Activated CD4-positive, alpha-beta T cell treated with anti-CD3 and anti-CD28 coated beads, Interleukin-2, Interleukin-6, amounts not matched to agents 100 ng/mL and 50 ng/mL, durations not matched to agents 16 hours and 8 hours (primary cell): ENCODE measurements around the gene INSYN1.
"Not testable (repeated sequence)": the region's sequence is repeated elsewhere in the genome, so short reads cannot be mapped to it uniquely, and the experiment has no call there.

Source experiments
- DNase-seq: peaks from one replicate; pipeline ENCODE4 v3.0.0-alpha.2; 2020

INSYN1 gene

DNA sequence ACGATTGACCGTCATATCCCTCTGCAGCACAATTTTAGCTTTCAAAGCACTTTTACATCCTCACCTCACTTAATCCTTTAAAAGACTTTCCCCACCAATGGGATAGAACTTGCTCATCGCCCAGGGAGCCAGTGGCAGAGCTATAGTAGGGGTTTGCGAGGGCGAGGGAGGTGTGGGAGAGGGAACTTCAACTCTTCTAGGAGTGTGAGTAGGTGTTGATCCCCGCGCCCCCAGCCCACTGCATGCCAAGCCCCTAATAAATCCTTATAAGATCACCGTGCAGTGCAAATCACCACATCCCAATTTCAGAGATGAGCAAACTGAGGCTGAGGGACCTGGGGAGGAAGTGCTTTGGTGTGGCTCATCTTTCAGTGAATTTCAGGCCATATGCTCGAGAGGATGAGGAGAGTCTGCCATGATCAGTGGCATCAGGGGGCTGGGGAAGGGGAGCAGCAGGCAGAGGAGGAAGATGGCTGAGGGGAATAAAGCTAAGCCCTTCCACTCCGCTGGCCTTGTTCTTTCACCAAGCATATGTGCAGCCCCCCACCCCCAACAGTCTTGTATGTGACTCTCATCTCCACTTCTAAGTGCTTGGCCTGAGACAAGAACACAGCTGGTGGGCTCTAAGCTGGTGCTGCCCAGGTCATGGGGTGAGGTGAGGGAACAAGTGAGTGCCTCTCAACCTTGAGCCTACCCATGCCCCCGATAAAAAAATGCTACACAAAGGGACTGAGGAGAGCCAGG, 5.1 kb downstream of the INSYN1 start:
- no peak for DNase-seq

DNA sequence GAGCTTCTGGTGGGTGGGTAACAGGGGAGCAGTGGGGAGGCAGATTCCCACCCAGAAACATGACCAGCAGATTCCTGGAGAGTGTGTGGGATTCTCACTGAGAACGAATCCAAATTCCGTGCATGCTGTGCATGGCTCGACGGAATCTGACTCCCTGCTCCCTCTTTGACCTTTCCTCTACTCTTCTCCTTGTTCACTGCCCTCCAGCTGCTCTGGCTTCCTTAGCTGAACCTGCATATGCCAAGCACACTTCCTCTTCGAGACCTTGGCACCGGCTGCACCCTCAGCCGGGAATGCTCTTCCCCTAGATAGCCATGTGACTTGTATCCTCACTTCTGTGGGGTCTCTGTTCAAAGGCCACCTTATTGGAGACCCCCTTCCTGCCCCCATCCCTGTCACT, 6.3 kb downstream of the INSYN1 start:
- no peak for DNase-seq

DNA sequence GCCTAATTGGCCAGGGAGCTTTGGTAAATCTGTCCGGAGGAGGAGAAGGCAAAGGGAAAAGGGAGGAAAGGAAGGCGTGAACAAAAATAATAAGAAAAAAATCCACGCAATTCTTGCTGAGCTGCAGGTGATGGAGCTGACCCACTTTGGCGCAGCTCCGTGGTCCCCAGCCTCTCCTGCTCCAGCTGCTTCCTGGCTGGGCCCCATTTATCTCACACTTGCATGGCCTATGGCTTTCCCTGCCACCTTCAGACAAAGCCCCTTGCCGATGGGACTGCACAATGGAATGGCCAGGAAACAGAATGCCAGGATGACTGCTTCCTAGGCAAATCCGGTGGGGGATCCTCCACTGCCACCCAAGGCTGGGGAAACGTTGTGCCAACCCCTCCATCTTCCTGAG, 6.9 kb downstream of the INSYN1 start:
- DNase-seq, result no peak

DNA sequence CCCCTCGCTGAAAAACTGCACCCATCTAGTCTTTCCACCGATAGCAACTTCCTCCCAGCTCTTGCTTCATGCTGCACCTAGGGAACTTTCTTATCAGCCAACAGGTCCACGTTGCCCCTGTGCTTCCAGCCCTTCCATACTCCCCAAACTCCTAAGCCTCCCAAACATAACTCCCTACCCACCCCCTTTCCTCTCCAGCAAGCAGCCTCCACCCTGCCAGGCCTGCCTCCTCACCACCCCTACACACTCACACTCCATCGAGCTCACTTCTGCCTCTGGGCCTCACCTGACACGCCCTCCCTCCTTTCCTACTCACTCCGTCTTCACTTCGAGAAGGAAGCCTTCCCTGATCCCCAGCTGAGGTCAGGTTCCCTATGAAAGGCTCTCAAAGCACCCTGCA, 8.1 kb downstream of the INSYN1 start:
- DNase-seq, result no peak

DNA sequence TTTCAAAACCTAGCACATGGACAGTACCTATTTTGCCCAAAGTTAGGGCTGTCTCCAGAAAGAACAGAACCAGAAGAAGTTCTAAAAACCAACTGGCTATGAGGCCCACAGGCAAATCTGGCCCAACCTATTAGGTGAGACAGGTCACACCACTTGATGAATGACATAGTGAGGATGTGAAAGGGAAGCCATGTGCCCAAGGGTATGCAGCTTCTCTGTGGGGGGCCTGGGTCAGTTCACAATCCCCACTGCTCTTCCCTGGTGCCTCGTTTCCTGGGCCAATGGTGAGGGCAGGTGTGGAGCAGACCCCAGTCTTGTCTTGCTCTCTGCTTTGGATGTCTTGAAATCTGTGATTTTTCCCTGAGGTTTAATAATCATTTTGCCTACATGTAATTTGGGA, 8.9 kb downstream of the INSYN1 start:
- DNase-seq, result no peak

DNA sequence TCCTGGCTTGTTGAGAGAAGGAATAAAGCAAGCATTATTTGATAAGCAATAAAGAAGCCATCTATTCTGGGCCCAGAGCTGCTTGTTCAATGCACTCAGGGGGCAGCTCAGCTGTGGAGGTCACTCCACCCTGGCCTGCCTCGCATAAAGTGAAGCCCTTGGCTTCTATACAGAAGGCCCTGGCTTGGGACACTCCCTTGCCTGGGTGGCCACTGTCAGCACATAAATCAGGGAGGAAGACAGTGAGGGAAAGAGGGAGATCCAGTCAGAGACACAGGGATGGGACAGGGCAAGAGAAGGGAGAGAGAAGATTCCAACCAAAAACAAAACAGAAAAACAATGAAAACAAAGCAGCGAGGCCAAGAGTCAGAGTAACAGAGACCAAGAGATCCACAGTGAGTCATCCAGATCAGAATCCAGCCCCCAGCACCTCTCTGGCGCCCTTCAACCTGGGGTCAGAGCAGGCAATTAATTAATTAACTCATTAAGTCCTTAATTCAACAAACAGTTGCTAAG, 11.8 kb downstream of the INSYN1 start:
- no peak for DNase-seq

DNA sequence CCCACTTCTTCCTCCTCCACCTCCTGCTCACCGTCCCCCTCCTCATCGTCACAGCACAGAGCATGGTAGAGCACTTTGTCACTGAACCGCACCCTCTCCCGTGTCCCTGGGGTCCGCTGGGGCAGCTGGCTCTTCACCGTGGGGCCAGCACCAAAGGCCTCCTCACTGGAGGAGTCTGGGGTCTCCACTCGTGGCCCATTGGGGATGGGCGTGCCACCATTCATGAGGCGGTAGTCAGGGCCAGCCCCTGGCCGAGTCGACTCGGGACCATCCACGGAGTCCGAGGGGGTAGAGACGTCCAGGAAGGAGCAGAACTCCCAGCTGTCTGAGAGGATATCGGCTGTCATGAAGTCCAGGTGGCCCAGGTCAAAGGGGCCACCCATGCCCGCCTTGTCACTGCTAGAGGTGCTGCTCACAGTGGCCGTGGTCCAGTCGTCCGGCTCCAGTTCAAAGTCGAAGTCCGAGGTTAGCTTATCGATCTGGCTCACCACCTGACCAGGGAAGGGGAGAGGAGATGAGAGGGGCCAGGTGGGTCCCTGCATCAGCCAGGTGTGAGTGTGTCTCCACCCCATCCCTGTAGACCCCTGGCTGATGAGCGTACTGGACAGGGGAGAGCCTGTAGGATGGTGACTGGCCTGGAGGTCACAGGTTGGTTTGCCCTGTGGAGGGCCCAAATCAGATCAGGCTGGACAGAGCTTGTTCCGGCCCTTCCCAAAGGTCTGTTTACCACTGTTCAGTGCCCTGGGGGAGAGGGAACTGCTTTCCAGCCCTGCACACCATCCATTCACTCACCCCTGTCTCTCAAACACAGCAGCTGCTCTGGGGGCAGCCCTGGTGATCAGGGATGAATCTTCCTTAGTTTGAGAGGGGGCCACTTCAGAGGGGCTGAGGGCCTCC, 12.8 kb downstream of the INSYN1 start:
- no peak for DNase-seq

DNA sequence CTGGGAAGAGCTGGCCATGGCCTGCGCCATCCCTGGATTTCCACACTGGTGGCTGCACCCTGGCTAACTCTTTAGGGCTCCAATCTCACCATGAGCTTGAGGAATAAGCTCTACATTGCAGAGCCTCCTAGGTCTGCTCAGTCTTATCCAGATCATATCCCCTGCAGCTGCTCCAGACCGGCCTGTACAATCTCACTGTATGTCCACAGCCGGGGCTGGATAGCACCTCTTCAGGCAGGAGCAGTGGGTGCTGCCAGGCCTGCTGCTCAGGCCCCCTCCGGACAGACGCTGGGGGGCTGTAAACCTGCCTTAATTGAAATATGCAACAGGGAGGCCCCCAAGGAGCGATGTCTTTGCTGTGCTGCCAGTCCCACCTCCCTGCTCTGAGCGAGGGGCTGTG, 15.6 kb downstream of the INSYN1 start:
- DNase-seq, result no peak

DNA sequence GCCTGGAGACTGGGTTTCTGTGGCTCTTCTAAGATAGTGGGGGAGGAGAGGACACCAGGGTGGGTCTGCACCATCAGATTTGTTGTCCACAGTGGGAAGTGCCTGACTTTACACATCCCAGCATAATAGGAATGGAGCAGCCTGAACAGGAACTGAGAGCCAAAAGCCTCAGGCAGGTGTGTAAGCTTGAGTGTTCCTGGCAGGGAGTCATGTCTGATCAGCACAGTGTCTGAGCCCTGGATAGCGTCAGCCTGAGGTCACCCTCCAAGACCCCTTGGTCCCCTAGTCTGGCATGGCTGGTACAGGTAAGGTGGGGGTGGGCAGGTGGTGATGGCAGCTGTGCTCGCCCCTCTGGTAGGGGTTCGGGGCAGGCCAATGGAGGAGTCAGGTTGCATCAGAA, 20.2 kb downstream of the INSYN1 start:
- DNase-seq, result no peak

DNA sequence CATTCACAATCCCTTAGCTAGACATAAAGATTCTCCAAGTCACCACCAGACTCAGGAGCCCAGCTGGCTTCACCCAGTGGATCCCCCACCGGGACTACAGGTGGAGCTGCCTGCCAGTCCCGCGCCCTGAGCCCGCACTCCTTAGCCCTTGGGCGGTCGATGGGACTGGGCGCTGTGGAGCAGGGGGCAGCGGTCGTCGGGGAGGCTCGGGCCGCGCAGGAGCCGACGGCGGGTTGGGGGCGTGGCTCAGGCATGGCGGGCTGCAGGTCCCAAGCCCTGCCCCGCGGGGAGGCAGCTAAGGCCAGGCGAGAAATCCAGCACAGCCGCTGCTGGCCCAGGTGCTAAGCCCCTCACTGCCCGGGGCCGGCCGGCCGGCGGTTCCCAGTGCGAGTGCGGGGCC, 21.1 kb downstream of the INSYN1 start:
- not testable (repeated sequence) for DNase-seq

DNA sequence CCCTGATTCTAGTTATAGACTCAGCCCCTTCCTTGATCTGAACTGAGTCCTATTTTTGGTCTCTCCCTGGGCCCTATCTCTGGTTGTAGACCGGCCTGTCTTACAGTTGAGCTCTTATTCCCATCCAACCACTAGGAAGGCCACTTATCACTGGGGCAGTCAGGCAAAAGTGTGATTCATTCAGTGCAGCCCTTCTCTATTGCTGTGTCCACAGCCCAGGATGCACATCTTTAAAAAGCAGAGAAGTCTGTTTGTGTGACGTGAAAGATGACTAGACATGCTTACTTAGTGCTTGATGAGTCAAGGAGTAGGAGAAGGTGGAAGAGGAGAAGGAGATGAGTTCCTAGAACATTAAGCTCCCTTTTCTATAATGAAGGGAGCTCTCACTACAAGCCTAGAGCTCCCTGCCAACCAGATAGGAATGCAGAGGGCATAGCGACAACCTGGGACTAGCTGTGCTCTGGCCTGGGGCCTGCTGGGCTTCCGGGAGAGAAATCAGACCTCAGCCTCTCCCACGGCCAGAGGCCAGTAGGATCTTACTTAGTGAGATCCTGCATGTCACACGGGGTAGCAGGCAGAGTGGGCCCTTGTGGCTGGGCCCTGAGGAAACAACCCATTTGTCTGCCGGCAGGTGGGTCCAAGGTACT, 25.7 kb downstream of the INSYN1 start:
- no peak for DNase-seq

DNA sequence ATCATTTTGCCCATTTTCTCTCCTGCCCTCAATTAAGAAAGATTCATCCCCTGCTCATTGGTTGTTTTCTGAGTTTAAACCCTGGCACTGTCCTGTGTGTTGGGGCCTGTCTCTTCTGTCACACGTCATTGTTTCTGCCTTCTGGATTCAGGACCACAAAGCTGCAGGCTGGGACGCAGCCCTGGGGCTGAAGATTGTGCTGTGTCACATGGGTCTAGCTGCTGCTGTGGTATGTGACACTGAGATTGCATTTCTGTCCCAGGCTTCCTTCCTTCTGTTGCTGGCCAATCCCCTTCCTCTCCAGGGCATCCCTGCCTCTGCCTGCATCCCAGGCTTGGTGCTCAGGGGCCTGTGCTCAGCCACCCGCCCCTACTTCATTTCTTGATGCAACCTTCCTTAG, 28.9 kb downstream of the INSYN1 start:
- DNase-seq, result no peak

DNA sequence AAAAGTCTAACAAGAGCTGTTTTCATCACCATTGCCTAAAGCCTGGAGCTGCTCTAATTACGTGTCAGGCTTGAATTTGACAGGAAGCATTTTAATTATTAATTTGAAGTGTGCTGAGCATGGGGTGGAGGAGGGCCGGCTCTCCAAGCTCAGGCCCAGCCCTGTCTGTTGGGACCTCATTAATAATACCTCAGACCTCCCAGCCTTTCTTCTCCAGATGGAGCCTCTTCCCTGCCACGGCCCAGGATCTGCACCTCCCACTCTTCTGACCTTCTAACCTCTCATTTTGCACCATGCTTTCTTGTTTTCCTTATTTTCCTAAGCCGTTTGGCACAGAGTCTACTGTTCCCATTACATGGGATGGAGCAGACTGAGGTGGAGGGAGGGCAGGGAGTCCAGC, 30.0 kb downstream of the INSYN1 start:
- no peak for DNase-seq

DNA sequence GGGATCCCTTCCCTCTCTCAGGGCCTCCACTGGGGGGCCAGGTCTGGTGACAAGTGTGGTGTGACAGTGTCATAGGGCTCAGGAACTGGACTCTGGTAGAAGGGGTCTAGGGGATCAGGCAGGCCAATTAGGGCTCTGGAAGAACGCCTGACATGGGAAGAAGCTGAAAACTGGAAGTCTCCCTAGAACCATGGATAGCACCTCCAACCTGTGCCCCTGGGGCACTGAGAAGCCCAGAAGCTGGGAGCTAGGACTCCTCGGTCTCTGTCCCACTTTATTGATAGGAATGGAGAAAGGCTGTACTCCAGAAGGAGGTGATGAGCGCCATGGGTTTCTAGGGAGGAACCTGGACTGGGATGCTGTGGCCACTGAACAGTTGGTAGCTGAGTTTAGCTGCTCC, 30.7 kb downstream of the INSYN1 start:
- DNase-seq, result no peak

DNA sequence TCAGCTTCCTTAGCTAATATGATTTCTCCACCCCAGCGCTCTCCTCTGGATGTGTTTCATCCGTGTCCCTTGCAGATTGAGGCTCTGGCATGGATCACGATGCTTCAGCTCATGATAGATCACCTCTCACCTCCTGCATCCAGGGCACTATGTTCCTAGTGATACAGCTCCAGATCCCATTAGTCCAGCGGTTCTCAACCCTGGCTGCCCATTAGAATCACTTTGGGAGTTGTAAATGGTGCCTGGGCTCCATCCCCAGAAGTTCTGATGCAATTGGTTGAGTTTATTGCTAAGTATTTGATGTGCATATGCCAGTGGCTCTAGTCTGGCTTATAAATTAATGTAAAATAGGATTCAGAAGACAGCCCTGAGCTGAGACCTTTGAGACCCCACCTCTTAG, 34.5 kb downstream of the INSYN1 start:
- DNase-seq, result no peak

DNA sequence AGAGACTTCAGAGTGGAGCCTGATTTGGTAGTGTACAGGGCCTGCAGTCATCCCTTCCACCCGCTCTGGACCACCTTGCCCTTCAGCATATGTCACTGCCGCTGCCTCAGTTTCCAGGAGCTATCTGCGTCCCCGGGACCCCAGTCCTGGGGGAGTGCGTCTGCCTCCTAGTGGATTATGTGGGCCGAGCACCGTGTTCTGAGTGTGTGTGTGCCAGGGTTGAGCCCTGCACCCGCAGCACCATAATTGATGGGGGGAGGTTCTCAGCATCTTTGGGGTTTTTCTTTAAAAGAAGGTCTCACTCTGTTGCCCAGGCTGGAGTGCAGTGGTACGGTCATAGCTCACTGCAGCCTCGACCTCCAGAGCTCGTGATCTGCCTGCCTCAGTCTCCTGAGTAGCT, 35.3 kb downstream of the INSYN1 start:
- DNase-seq, result no peak

DNA sequence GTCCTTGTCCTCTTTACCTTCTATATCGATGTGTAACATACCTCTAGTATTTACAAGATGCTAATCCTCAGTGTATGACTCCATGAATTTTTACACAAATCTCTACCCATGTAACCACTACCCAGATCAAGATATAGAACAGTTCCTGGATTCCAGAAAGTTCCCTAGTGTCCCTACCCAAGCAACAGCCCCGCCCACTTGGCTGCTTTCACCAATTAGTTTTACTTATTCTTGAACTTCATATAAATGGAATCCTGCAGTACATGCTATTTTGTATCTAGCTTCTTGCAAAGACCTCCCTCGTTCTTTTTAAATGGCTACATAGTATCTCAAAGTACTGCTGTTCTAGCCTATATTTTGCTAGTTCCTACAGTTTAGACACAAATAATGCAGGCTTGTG, 35.9 kb downstream of the INSYN1 start:
- no peak for DNase-seq

DNA sequence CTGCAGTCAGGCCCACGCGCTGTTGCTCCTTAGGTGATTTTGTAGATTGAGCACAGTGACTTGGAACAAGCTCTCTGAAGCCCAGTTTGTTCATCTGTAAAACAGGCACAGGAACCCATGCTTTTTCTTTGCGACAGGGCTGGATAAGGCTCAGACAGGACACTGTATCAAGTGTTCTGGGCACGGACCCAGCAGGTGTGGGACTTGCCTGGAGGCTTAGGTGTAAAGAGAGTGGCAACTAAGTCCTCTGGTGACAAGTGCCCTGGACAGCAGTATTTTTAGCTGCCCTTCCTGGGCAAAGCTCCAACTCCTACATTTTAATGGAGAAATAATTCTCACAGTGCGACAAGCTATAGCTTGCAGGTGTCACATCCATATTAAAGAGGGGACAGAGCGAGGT, 36.7 kb downstream of the INSYN1 start:
- DNase-seq, result no peak

DNA sequence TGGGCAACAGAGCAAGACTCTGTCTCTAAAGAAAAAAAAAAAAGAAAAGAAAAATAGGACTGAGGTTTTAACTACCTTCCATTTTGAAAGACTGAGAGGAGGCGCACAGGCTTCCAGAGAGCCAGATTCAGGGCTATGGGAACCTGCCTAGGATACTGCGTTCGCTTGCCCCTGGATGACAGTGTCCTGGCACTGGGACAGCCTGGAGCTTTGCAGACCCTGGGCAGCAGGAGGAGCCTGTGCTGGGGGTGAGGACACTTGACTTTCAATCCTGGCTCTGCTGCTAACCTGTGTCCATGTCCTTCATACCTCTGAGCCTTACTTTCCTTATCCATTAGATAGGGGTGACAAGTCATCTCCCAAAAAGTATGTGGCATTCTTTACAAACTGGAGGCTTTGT, 37.7 kb downstream of the INSYN1 start:
- DNase-seq, result no peak

DNA sequence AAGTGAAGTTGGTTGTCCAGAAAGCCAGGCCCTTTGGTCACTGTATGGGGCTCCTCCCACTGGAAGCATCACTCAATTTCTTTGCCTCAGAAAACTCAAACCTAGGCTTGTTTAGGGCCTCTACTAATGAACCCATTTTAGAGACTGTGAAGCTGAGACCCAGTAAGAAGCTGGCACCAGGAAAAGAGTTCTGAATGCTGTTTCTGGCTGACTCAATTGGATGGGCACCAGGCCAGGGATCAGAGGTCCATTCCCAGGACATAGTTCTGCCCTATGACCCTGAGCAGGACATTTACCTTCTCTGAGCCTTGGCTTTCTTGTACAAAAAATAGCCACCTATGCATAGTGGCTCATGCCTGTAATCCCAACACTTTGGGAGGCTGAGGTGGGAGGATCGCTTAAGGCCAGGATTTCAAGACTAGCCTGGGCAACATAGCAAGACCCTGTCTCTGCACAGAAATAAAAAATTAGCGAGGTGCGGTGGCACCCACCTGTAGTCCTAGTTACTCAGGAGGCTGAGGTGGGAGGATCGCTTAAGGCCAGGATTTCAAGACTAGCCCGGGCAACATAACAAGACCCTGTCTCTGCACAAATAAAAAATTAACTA, 38.4 kb downstream of the INSYN1 start:
- no peak for DNase-seq

DNA sequence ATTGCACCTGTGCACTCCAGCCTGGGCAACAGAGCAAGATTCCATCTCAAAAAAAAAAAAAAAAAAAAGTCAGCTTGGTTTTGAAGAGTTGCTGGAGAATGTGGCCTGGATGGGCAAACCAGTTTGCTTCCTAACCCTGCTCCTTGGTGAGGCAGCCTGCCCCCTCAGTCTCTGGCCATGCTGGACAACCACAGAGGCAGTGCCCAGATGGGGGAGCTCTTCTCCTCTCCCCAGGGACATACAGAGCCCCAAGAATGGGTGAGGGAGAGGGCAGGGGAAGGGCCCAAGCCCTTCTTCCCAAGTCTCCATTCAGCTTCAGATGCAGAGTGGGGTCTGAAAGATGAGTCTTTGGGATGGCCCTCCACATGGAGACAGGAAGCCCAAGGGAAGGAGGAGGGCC, 41.0 kb downstream of the INSYN1 start:
- no peak for DNase-seq

DNA sequence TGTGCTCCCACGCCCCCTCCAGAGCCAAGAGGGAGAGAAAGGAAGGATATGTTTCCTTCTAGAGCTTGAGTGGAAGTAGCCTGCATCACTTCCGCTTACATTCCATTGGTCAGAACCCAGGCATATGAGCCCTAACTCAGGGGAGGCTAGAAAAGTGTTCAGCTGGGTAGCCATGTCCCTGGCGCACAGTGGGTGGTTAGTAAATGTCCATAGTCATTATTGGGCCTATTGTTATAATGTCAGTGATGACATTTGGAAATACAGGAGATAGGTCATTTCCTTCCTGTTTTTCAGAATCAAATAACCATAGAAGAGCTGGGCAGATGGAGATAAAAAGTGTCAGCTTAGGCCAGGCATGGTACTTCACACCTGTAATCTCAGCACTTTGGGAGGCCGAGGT, 41.6 kb downstream of the INSYN1 start:
- DNase-seq, result no peak

DNA sequence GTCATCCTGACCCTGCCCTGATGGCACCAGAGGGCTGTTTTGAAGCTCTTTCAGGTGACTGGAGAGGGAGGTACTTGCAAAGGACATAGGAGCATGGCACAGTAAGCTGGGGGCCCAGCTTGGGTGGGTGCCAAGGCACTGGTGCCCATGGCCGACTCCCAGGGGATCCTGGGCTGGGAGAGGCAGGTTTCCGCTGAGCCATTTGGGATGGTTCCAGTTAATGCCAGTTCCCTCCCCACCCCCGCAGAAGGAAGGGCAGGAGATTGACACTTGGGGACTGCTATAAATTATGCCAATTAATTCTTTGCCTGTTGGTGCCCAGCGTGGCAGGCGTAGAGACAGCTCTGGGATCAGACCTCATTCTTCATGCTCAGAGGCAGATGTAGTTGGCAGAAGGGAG, 42.8 kb downstream of the INSYN1 start:
- DNase-seq, result no peak
